ENCODE measurements around the gene GDF2.

DNA sequence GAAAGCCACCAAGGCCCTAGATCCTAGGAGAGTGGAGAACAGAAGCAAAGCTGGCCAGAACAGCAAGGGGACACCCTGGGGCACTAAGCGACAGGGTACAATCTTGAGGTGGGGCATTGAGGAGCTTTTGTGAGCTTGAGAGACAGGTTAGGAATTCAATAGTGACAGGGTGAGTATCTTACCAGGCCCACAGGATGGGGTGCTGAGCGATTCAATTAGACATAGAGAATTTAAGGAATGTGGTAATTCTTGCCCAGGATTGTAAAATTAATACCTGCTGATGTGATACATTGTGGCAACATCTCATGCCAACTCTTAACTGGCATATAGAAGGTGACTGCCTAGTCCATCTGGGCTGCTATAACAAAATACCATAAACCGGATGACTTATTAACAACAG, 39.9 kb downstream of the GDF2 start:
- no peak for TF ChIP-seq CTCF (IDR thresholded peaks at IDR 0.05)
- no peak for TF ChIP-seq ZFX (IDR thresholded peaks at IDR 0.05; ENCODE audit: borderline replicate concordance)

Data from 22Rv1 (cell line).